Fibroblast of lung (primary cell): ENCODE results near the gene SOX2. TPM values are rescaled to one million over a fixed set of nuclear protein-coding genes. Genes with fewer than 3 reads are reported as not detected.

Experiments used
- DNase-seq, 2 donors: peaks; one replicate each; pipeline versions ENCODE4 v3.0.0 to v3.0.0-alpha.2; 2010; ENCODE audit warnings: low read depth in 2 of 2
- H2AFZ ChIP-seq: 2 replicates; pipeline ENCODE4 v1.5.1; 2012; ENCODE audit warnings: low read length, control low read depth, inconsistent platforms
- H3K27ac ChIP-seq: 2 replicates; pipeline ENCODE4 v1.5.1; 2011; ENCODE audit warnings: low read length, control low read depth; ENCODE audit not compliant: insufficient read depth
- H3K27me3 ChIP-seq: 2 replicates; pipeline ENCODE4 v1.5.1; 2011; ENCODE audit warnings: mild to moderate bottlenecking, low read length; ENCODE audit not compliant: control insufficient read depth, insufficient read depth
- H3K36me3 ChIP-seq: 2 replicates; pipeline ENCODE4 v1.5.1; 2011; ENCODE audit warnings: low read length; ENCODE audit not compliant: control insufficient read depth, insufficient read depth
- H3K4me1 ChIP-seq: 2 replicates; pipeline ENCODE4 v1.5.1; 2011; ENCODE audit warnings: low read length; ENCODE audit not compliant: control insufficient read depth, insufficient read depth; ENCODE audit errors: extremely low read depth
- H3K4me2 ChIP-seq: 2 replicates; pipeline ENCODE4 v1.5.1; 2011; ENCODE audit warnings: low read length, control low read depth; ENCODE audit not compliant: insufficient read depth; ENCODE audit errors: extremely low read depth
- H3K4me3 ChIP-seq, 4 experiments: fragments of 200-600 bp in 1 of 4; sonication (generic) in 1 of 4; replicated peaks in 1 of 4; 2 replicates each; pipeline ENCODE4 v1.5.1; 2011 to 2016; ENCODE audit warnings: low read length in 4 of 4, low read depth in 3 of 4, mild to moderate bottlenecking in 3 of 4, control low read depth in 2 of 4, inconsistent platforms in 1 of 4, mixed read lengths in 1 of 4; ENCODE audit not compliant: insufficient read depth in 1 of 4; ENCODE audit errors: control extremely low read depth in 1 of 4
- H3K79me2 ChIP-seq: 2 replicates; pipeline ENCODE4 v1.5.1; 2012; ENCODE audit warnings: mild to moderate bottlenecking, low read length, inconsistent platforms; ENCODE audit not compliant: control insufficient read depth, insufficient read depth
- H3K9ac ChIP-seq: 2 replicates; pipeline ENCODE4 v1.5.1; 2011; ENCODE audit warnings: mild to moderate bottlenecking, low read length, control low read depth; ENCODE audit not compliant: insufficient read depth
- H3K9me3 ChIP-seq: 2 replicates; pipeline ENCODE4 v1.5.1; 2012; ENCODE audit warnings: low read depth, low read length; ENCODE audit not compliant: control insufficient read depth, insufficient read depth
- H4K20me1 ChIP-seq: 2 replicates; pipeline ENCODE4 v1.5.1; 2011; ENCODE audit warnings: low read length; ENCODE audit not compliant: control insufficient read depth, insufficient read depth; ENCODE audit errors: extremely low read depth
- CTCF ChIP-seq, 2 donors: IDR thresholded peaks in 1 of 2; conservative IDR thresholded peaks in 1 of 2; 1 replicate in 1 of 2; 2 replicates in 1 of 2; pipeline ENCODE4 v1.5.1; 2011 to 2012; ENCODE audit warnings: low read length in 2 of 2, control low read depth in 1 of 2, inconsistent platforms in 1 of 2, low read depth in 1 of 2, mild to moderate bottlenecking in 1 of 2
- EZH2 ChIP-seq: IDR thresholded peaks from 2 replicates; pipeline ENCODE4 v1.5.1; 2012; ENCODE audit warnings: low read length, control low read depth, mild to moderate bottlenecking; ENCODE audit errors: missing control alignments
- polyA plus RNA-seq, 2 donors: library from polyadenylated mRNA; depleted of rRNA in 1 of 2; stranded (reverse) in 1 of 2; unstranded in 1 of 2; fragments of >200 nt; gene quantifications; 2 replicates each; pipeline ENCODE4 v1.2.1, GENCODE V29; 2011 to 2012; ENCODE audit warnings: missing spikeins in 1 of 2
- total RNA-seq: library from RNA; depleted of rRNA; stranded (reverse); fragments of >200 nt; gene quantifications from 2 replicates; pipeline ENCODE4 v1.2.1, GENCODE V29; 2014

The SOX2 gene
- total and polyA plus RNA-seq, 2 donors (not counting 1 experiment from before 2014, with no cell fraction given) = not detected

GRCh38 chr3:181725830-181726229 is 14.1 kb downstream of the SOX2 start:
- H3K27ac ChIP-seq = no peak overlapping the region
- no peak overlapping the region for H3K4me2 ChIP-seq
- no peak for DNase-seq
- no peaks in the 10 kb centered on the region for H3K9me3 ChIP-seq
- H3K4me3 ChIP-seq = no peak overlapping the region
- no peaks in the 10 kb centered on the region for H3K79me2 ChIP-seq
- TF ChIP-seq CTCF (conservative IDR thresholded peaks at IDR 0.05 in 1 of 2, IDR thresholded peaks at IDR 0.05 in 1 of 2; ENCODE audit: low read depth in 1 of 2, low read length in 2 of 2) (no peak), EZH2 (no peak)
- H3K4me1 ChIP-seq = no peaks in the 10 kb centered on the region
- peaks cover 42% of the 10 kb centered on the region for H3K27me3 ChIP-seq
- H3K9ac ChIP-seq = no peak overlapping the region
- no peak overlapping the region for H2AFZ ChIP-seq
- H4K20me1 ChIP-seq = no peaks in the 10 kb centered on the region
- no peaks in the 10 kb centered on the region for H3K36me3 ChIP-seq

- no peaks in the 10 kb centered on the region for H4K20me1 ChIP-seq
- no peak overlapping the region for H3K9ac ChIP-seq
- H3K27me3 ChIP-seq = peaks cover 42% of the 10 kb centered on the region
- no peaks in the 10 kb centered on the region for H3K9me3 ChIP-seq
- H3K79me2 ChIP-seq = no peaks in the 10 kb centered on the region
- H3K4me3 ChIP-seq = peak overlapping the region; percentile 5 to 41 (median 24)
- no peaks in the 10 kb centered on the region for H3K36me3 ChIP-seq
- H3K4me2 ChIP-seq = peak overlapping the region; percentile 40
- no peak overlapping the region for H3K27ac ChIP-seq
- TF ChIP-seq EZH2 (no peak), CTCF (conservative IDR thresholded peaks at IDR 0.05 in 1 of 2, IDR thresholded peaks at IDR 0.05 in 1 of 2; ENCODE audit: low read depth in 1 of 2, low read length in 2 of 2) (no peak)
- H2AFZ ChIP-seq = no peak overlapping the region
- H3K4me1 ChIP-seq = no peaks in the 10 kb centered on the region
- DNase-seq = peak in 1 of 2 donors; percentile 48
These were observed 14.9 kb downstream of the SOX2 start for GRCh38 chr3:181726351-181727330.

GRCh38 chr3:181727341-181728032 is 15.8 kb downstream of the SOX2 start:
- no peak for TF ChIP-seq CTCF (conservative IDR thresholded peaks at IDR 0.05 in 1 of 2, IDR thresholded peaks at IDR 0.05 in 1 of 2; ENCODE audit: low read depth in 1 of 2, low read length in 2 of 2)
- TF ChIP-seq EZH2 = peak; percentile 53
- Histone ChIP-seq H2AFZ (no peak overlapping the region), H3K4me1 (no peaks in the 10 kb centered on the region), H3K36me3 (no peaks in the 10 kb centered on the region), H3K27ac (no peak overlapping the region), H4K20me1 (no peaks in the 10 kb centered on the region), H3K27me3 (peaks cover 42% of the 10 kb centered on the region), H3K79me2 (no peaks in the 10 kb centered on the region), H3K9ac (no peak overlapping the region), H3K4me3 (peak overlapping the region; percentile 5 to 41 (median 24)), H3K4me2 (peak overlapping the region; percentile 40), H3K9me3 (no peaks in the 10 kb centered on the region)
- peak in 1 of 2 donors; percentile 51 for DNase-seq
